ENCODE results near the gene SPTBN5. TPM values are rescaled to one million over a fixed set of nuclear protein-coding genes. Genes with fewer than 3 reads are reported as not detected.

Gene SPTBN5
- total RNA-seq, 1 experiment from 2014 or later: 0.84 TPM

- Histone ChIP-seq H3F3A (ENCODE audit: low read length, unreplicated experiment) (peaks cover 13% of the 10 kb centered on the region), H3K4me1 (ENCODE audit: insufficient read depth, low read length) (peaks cover 43% of the 10 kb centered on the region), H3K9me3 (ENCODE audit: low read length) (no peaks in the 10 kb centered on the region), H3K9me2 (replicated peaks; ENCODE audit: low read length) (no peaks in the 10 kb centered on the region), H4K20me1 (ENCODE audit: low read length) (no peaks in the 10 kb centered on the region), H3K27ac (ENCODE audit: low read length) (no peak overlapping the region), H3K27me3 (ENCODE audit: low read length) (no peaks in the 10 kb centered on the region), H3K4me2 (ENCODE audit: low read length) (no peak overlapping the region), H3K79me2 (ENCODE audit: low read length) (0 out of 2 replicates have a peak, but pooled peaks cover 7% of the 10 kb centered on the region), H3K4me3 (ENCODE audit: low read length) (no peak overlapping the region), H2AFZ (ENCODE audit: low read length) (no peak overlapping the region), H3K36me3 (ENCODE audit: low read depth, low read length) (peaks cover 3% of the 10 kb centered on the region), H3K9ac (ENCODE audit: low read length) (no peak overlapping the region)
- no peak for ATAC-seq
- no TSS peak for BruUV-seq (replicated peaks)
- ChIA-PET CTCF (interaction anchor here (0.5 to 2.5 kb wide), 2 partner anchors 23 to 32 kb away, joined by 4 to 15 read pairs; partner anchors contain the start of gene MAPKBP1), POLR2A (ENCODE audit: unreplicated experiment) (no interaction called here)
- no peak for TF ChIP-seq EZH2 (IDR thresholded peaks at IDR 0.05; ENCODE audit: low read length, unreplicated experiment)
- TF ChIP-seq CTCF (conservative IDR thresholded peaks at IDR 0.05; ENCODE audit: low read depth, low read length): no peak
- TF ChIP-seq EZH2phosphoT487 (IDR thresholded peaks at IDR 0.05; ENCODE audit: borderline replicate concordance, low read length): no peak
- intact Hi-C loops (cut with micrococcal nuclease): no loop called here
- no peak for DNase-seq
These were observed 88.1 kb downstream of the SPTBN5 start for GRCh38 chr15:41805711-41806110.

GRCh38 chr15:41804916-41805666 lies 88.8 kb downstream of the SPTBN5 start:
- Histone ChIP-seq H3K27ac (ENCODE audit: low read length) (no peak overlapping the region), H3K9me3 (ENCODE audit: low read length) (no peaks in the 10 kb centered on the region), H3K9me2 (replicated peaks; ENCODE audit: low read length) (no peaks in the 10 kb centered on the region), H3K27me3 (ENCODE audit: low read length) (no peaks in the 10 kb centered on the region), H3K36me3 (ENCODE audit: low read depth, low read length) (peaks cover 8% of the 10 kb centered on the region), H3K79me2 (ENCODE audit: low read length) (0 out of 2 replicates have a peak, but pooled peaks cover 7% of the 10 kb centered on the region), H3K4me2 (ENCODE audit: low read length) (no peak overlapping the region), H3F3A (ENCODE audit: low read length, unreplicated experiment) (peaks cover 14% of the 10 kb centered on the region), H2AFZ (ENCODE audit: low read length) (no peak overlapping the region), H3K9ac (ENCODE audit: low read length) (no peak overlapping the region), H3K4me3 (ENCODE audit: low read length) (no peak overlapping the region), H3K4me1 (ENCODE audit: insufficient read depth, low read length) (peaks cover 46% of the 10 kb centered on the region), H4K20me1 (ENCODE audit: low read length) (no peaks in the 10 kb centered on the region)
- intact Hi-C loops (cut with micrococcal nuclease): no loop called here
- ChIA-PET POLR2A (ENCODE audit: unreplicated experiment) (no interaction called here), CTCF (interaction anchor here (2.5 kb wide), 1 partner anchor 31 kb away, joined by 15 read pairs; the partner anchor contains the start of gene MAPKBP1)
- DNase-seq (no peak), ATAC-seq (no peak)
- TF ChIP-seq CTCF (conservative IDR thresholded peaks at IDR 0.05; ENCODE audit: low read depth, low read length): no peak
- TF ChIP-seq EZH2phosphoT487 (IDR thresholded peaks at IDR 0.05; ENCODE audit: borderline replicate concordance, low read length): no peak
- TF ChIP-seq EZH2 (IDR thresholded peaks at IDR 0.05; ENCODE audit: low read length, unreplicated experiment): no peak
- BruUV-seq (replicated peaks): no TSS peak

GRCh38 chr15:41804361-41804760 lies 89.5 kb downstream of the SPTBN5 start:
- intact Hi-C loops (cut with micrococcal nuclease): no loop called here
- Histone ChIP-seq H3K4me3 (ENCODE audit: low read length) (no peak overlapping the region), H3K79me2 (ENCODE audit: low read length) (peaks cover 10% of the 10 kb centered on the region; the same call in 1 of the 2 replicates), H3K9me2 (replicated peaks; ENCODE audit: low read length) (no peaks in the 10 kb centered on the region), H3K4me1 (ENCODE audit: insufficient read depth, low read length) (peaks cover 45% of the 10 kb centered on the region), H3F3A (ENCODE audit: low read length, unreplicated experiment) (peaks cover 14% of the 10 kb centered on the region), H3K36me3 (ENCODE audit: low read depth, low read length) (peaks cover 10% of the 10 kb centered on the region), H3K9ac (ENCODE audit: low read length) (no peak overlapping the region), H3K9me3 (ENCODE audit: low read length) (no peaks in the 10 kb centered on the region), H2AFZ (ENCODE audit: low read length) (no peak overlapping the region), H3K27me3 (ENCODE audit: low read length) (no peaks in the 10 kb centered on the region), H3K27ac (ENCODE audit: low read length) (no peak overlapping the region), H4K20me1 (ENCODE audit: low read length) (no peaks in the 10 kb centered on the region), H3K4me2 (ENCODE audit: low read length) (no peak overlapping the region)
- BruUV-seq (replicated peaks): no TSS peak
- CTCF ChIA-PET: no interaction called here
- no peak for ATAC-seq
- DNase-seq: no peak
- POLR2A ChIA-PET (ENCODE audit: unreplicated experiment): no interaction called here
- TF ChIP-seq EZH2phosphoT487 (IDR thresholded peaks at IDR 0.05; ENCODE audit: borderline replicate concordance, low read length) (no peak), EZH2 (IDR thresholded peaks at IDR 0.05; ENCODE audit: low read length, unreplicated experiment) (no peak), CTCF (conservative IDR thresholded peaks at IDR 0.05; ENCODE audit: low read depth, low read length) (no peak)

Data from PC-3 (cell line).